ENCODE results near the gene KIAA1671.

DNA sequence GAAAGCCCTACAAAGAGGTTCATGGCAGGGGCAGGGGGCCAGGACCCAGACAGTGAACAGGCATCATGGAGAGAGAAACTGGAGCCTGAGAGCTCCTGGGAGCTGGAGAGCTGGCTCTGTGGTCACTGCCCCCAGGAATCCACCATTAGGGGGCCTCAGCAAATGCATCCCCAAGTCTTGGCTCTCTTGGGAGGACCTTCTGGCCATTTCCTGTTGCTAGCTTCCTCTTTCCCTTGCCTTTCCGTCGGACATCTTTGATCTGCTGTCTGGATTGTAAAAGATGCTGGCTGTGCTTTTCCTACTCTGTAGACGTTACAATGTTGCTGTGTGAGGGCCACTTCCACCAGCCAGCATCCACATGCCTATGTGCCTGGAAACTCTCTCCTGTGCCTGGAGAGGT, 259.8 kb downstream of the KIAA1671 start:
- TF ChIP-seq RCOR1 (IDR thresholded peaks at IDR 0.05; ENCODE audit: insufficient replicate concordance, low read length) = no peak
- TF ChIP-seq, protein P1, sequence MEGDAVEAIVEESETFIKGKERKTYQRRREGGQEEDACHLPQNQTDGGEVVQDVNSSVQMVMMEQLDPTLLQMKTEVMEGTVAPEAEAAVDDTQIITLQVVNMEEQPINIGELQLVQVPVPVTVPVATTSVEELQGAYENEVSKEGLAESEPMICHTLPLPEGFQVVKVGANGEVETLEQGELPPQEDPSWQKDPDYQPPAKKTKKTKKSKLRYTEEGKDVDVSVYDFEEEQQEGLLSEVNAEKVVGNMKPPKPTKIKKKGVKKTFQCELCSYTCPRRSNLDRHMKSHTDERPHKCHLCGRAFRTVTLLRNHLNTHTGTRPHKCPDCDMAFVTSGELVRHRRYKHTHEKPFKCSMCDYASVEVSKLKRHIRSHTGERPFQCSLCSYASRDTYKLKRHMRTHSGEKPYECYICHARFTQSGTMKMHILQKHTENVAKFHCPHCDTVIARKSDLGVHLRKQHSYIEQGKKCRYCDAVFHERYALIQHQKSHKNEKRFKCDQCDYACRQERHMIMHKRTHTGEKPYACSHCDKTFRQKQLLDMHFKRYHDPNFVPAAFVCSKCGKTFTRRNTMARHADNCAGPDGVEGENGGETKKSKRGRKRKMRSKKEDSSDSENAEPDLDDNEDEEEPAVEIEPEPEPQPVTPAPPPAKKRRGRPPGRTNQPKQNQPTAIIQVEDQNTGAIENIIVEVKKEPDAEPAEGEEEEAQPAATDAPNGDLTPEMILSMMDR (conservative IDR thresholded peaks at IDR 0.05; ENCODE audit: low read depth, low read length) = no peak
- no peak for TF ChIP-seq POLR2A (IDR thresholded peaks at IDR 0.05; ENCODE audit: low read depth, low read length)
